HG02840 (cell line): ENCODE data around the gene MAP3K7CL.

ENCODE experiments used
- ATAC-seq: cut with Tn5 transposase; IDR thresholded peaks from one replicate; pipeline ENCODE4 v1.9.1; 2021; ENCODE audit warnings: mild to moderate bottlenecking, moderate library complexity, moderate number of reproducible peaks; ENCODE audit not compliant: unreplicated experiment, low FRiP score

MAP3K7CL gene

GRCh38 chr21:29130270-29130969, at the start of gene MAP3K7CL:
Gene MAP3K7CL (plus strand): TSS chr21:29130644. CDS start chr21:29133345, 2,701 bp downstream.
- no peak for ATAC-seq

- ATAC-seq = no peak
Measured at GRCh38 chr21:29082046-29082815, 48.2 kb upstream of the MAP3K7CL start.

- no peak for ATAC-seq
Measured at GRCh38 chr21:29083306-29083705, 47.1 kb upstream of the MAP3K7CL start.

GRCh38 chr21:29084372-29084771, 46.1 kb upstream of the MAP3K7CL start:
- no peak for ATAC-seq

GRCh38 chr21:29085106-29085752, 45.2 kb upstream of the MAP3K7CL start:
- ATAC-seq = no peak

GRCh38 chr21:29091033-29091432, 39.4 kb upstream of the MAP3K7CL start:
- ATAC-seq = no peak

GRCh38 chr21:29092102-29092959, 38.1 kb upstream of the MAP3K7CL start:
- no peak for ATAC-seq

GRCh38 chr21:29096218-29097015, 34.0 kb upstream of the MAP3K7CL start:
- ATAC-seq = no peak

- no peak for ATAC-seq
Measured at GRCh38 chr21:29098156-29098555, 32.3 kb upstream of the MAP3K7CL start.

- no peak for ATAC-seq
Measured at GRCh38 chr21:29102791-29103257, 27.6 kb upstream of the MAP3K7CL start.

GRCh38 chr21:29104239-29104708, 26.2 kb upstream of the MAP3K7CL start:
- no peak for ATAC-seq

- ATAC-seq = no peak
Measured at GRCh38 chr21:29105218-29105617, 25.2 kb upstream of the MAP3K7CL start.

- no peak for ATAC-seq
Measured at GRCh38 chr21:29114765-29115500, 15.5 kb upstream of the MAP3K7CL start.

- ATAC-seq = no peak
Measured at GRCh38 chr21:29115899-29116298, 14.5 kb upstream of the MAP3K7CL start.

- peak; percentile 42 for ATAC-seq
Measured at GRCh38 chr21:29117372-29117955, 13.0 kb upstream of the MAP3K7CL start.

- peak; percentile 59 for ATAC-seq
Measured at GRCh38 chr21:29121759-29122158, 8.7 kb upstream of the MAP3K7CL start.

GRCh38 chr21:29124645-29125044, 5.8 kb upstream of the MAP3K7CL start:
- ATAC-seq = no peak

- peak; percentile 72 for ATAC-seq
Measured at GRCh38 chr21:29125191-29125590, 5.3 kb upstream of the MAP3K7CL start.
